ENCODE measurements around the gene SIGMAR1.

SIGMAR1 gene

GRCh38 chr9:34630402-34631154 lies 7.0 kb downstream of the SIGMAR1 start:
- DNase-seq (ENCODE audit: low read depth in 2 of 2): no peak

GRCh38 chr9:34629491-34629808 lies 8.1 kb downstream of the SIGMAR1 start:
- DNase-seq (ENCODE audit: low read depth in 2 of 2): no peak

GRCh38 chr9:34628656-34629490 lies 8.7 kb downstream of the SIGMAR1 start, which contains the start of gene ARID3C:
ARID3C (minus strand) TSS chr9:34629066; CDS start chr9:34628014, 1,052 bp downstream.
- no peak for DNase-seq (ENCODE audit: low read depth in 2 of 2)

- no peak for DNase-seq (ENCODE audit: low read depth in 2 of 2)
Observed at GRCh38 chr9:34627716-34628655, 9.6 kb downstream of the SIGMAR1 start.

GRCh38 chr9:34625186-34625486 lies 12.5 kb downstream of the SIGMAR1 start:
- DNase-seq (ENCODE audit: low read depth in 2 of 2): no peak

GRCh38 chr9:34624475-34625185 lies 13.0 kb downstream of the SIGMAR1 start:
- no peak for DNase-seq (ENCODE audit: low read depth in 2 of 2)

- DNase-seq (ENCODE audit: low read depth in 2 of 2): no peak
Observed at GRCh38 chr9:34623374-34624235, 14.0 kb downstream of the SIGMAR1 start.

GRCh38 chr9:34620061-34620994 lies 17.3 kb downstream of the SIGMAR1 start, which contains the start of gene DCTN3:
DCTN3 (minus strand) TSS chr9:34620495; CDS start chr9:34620464, 31 bp downstream.
- DNase-seq (ENCODE audit: low read depth in 2 of 2): peak; percentile 87 to 88

GRCh38 chr9:34615132-34615531 lies 22.5 kb downstream of the SIGMAR1 start:
- DNase-seq (ENCODE audit: low read depth in 2 of 2): no peak

GRCh38 chr9:34612788-34613390 lies 24.7 kb downstream of the SIGMAR1 start:
- DNase-seq (ENCODE audit: low read depth in 2 of 2): peak; percentile 49 to 66

- DNase-seq (ENCODE audit: low read depth in 2 of 2): peak; percentile 59 to 80
Observed at GRCh38 chr9:34611811-34612787, 25.5 kb downstream of the SIGMAR1 start, which contains the start of gene RPP25L. RPP25L (minus strand) TSS chr9:34612097; CDS start chr9:34611296, 801 bp downstream.

- DNase-seq (ENCODE audit: low read depth in 2 of 2): no peak
Observed at GRCh38 chr9:34611251-34611810, 26.3 kb downstream of the SIGMAR1 start.

GRCh38 chr9:34610434-34611206 lies 27.0 kb downstream of the SIGMAR1 start:
- DNase-seq (ENCODE audit: low read depth in 2 of 2): no peak

- no peak for DNase-seq (ENCODE audit: low read depth in 2 of 2)
Observed at GRCh38 chr9:34607331-34607730, 30.3 kb downstream of the SIGMAR1 start.

- no peak for DNase-seq (ENCODE audit: low read depth in 2 of 2)
Observed at GRCh38 chr9:34606905-34607304, 30.7 kb downstream of the SIGMAR1 start.

- DNase-seq (ENCODE audit: low read depth in 2 of 2): no peak
Observed at GRCh38 chr9:34606190-34606589, 31.4 kb downstream of the SIGMAR1 start.

Data from stimulated activated CD4-positive, alpha-beta T cell treated with anti-CD3 and anti-CD28 coated beads, Interleukin-15, amount 100 ng/mL, for 48 hours (primary cell).